Glutamatergic neuron (in vitro differentiated cells): ENCODE measurements around the gene GLI3. TPM values are rescaled to one million over a fixed set of nuclear protein-coding genes. Genes with fewer than 3 reads are reported as not detected.

ENCODE experiments used
- DNase-seq: peaks from one replicate; pipeline ENCODE4 v3.0.0; 2022
- H3K27ac Mint-ChIP-seq: one replicate; pipeline ENCODE4 v1.8.0; 2020; ENCODE audit warnings: mild to moderate bottlenecking, mixed read lengths, inconsistent platforms; ENCODE audit not compliant: unreplicated experiment
- H3K27me3 Mint-ChIP-seq: one replicate; pipeline ENCODE4 v1.8.0; 2020; ENCODE audit warnings: mild to moderate bottlenecking, moderate library complexity, mixed read lengths, inconsistent platforms; ENCODE audit not compliant: unreplicated experiment
- H3K36me3 Mint-ChIP-seq: one replicate; pipeline ENCODE4 v1.8.0; 2020; ENCODE audit warnings: mild to moderate bottlenecking, mixed read lengths, inconsistent platforms; ENCODE audit not compliant: unreplicated experiment
- H3K4me1 Mint-ChIP-seq: one replicate; pipeline ENCODE4 v1.8.0; 2020; ENCODE audit warnings: mild to moderate bottlenecking, low read depth, mixed read lengths, inconsistent platforms; ENCODE audit not compliant: unreplicated experiment
- H3K4me3 Mint-ChIP-seq: one replicate; pipeline ENCODE4 v1.8.0; 2020; ENCODE audit warnings: mild to moderate bottlenecking, mixed read lengths, inconsistent platforms; ENCODE audit not compliant: unreplicated experiment
- H3K9me3 Mint-ChIP-seq: one replicate; pipeline ENCODE4 v1.8.0; 2020; ENCODE audit warnings: mild to moderate bottlenecking, moderate library complexity, mixed read lengths, inconsistent platforms; ENCODE audit not compliant: unreplicated experiment
- CTCF ChIP-seq: fragments of 200-600 bp; sonication (generic); IDR thresholded peaks from one replicate; pipeline ENCODE4 v1.5.0; 2021; ENCODE audit not compliant: partially characterized antibody, unreplicated experiment
- total RNA-seq: library from RNA; stranded (reverse); fragmentation: NEBNext Ultra II Directional; extraction: Animal tissue kit (Norgen Biotek cat#: 25700); gene quantifications from one replicate; pipeline ENCODE4 v1.2.1, GENCODE V29; 2021; ENCODE audit not compliant: unreplicated experiment

Gene GLI3
- total RNA-seq, 1 donor from 2014 or later = 2.9 TPM

GRCh38 chr7:42262964-42263363 is 26.0 kb upstream of the GLI3 start:
- Mint-ChIP-seq H3K36me3 (no peaks in the 10 kb centered on the region), H3K4me3 (no peak overlapping the region), H3K4me1 (peaks cover 5% of the 10 kb centered on the region), H3K9me3 (peaks cover 2% of the 10 kb centered on the region), H3K27ac (no peak overlapping the region), H3K27me3 (peaks cover 2% of the 10 kb centered on the region)
- DNase-seq = peak; percentile 44
- TF ChIP-seq CTCF = no peak

DNA sequence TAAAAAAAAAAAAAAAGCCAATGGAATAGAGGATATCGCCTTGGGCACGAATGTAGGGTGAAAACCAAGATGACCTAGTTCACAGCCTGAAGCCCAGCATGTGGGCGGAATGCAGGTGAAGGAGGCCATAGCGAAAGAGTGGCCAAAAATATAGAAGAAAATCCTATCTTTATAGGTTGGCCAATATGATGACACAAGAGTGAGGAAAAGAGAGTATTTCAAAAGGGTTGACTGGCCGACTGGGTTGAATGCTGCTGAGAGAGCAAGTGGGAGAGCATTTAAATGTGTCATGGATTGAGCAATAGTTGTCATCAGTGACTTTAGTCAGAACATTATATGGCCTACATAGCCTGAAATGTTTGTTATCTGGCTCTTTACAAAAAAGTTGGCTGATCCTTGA is 17.2 kb upstream of the GLI3 start:
- no peaks in the 10 kb centered on the region for H3K9me3 Mint-ChIP-seq
- no peaks in the 10 kb centered on the region for H3K36me3 Mint-ChIP-seq
- no peak overlapping the region for H3K4me3 Mint-ChIP-seq
- H3K4me1 Mint-ChIP-seq = no peaks in the 10 kb centered on the region
- no peaks in the 10 kb centered on the region for H3K27me3 Mint-ChIP-seq
- DNase-seq = no peak
- no peak overlapping the region for H3K27ac Mint-ChIP-seq
- TF ChIP-seq CTCF = no peak

GRCh38 chr7:42253316-42253715 is 16.3 kb upstream of the GLI3 start:
- TF ChIP-seq CTCF = no peak

DNA sequence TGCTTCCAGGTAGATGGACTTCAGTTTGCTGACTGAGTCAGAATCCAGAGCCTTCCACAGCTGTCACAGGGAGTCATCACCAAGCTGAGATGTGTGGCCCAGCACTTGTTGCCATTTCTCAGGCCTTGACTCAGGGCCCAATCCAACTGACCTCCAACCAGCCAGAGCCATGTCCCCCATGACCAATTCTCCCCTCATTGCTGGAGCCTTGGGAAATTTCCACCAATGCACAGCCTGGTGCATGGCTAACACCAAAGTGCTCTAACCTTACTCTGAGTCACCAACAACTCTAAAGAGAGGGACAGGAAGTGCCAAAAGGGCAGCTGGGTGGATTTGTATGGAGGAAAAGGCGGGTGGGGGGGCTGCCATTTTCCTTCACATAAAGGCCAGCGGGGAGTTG is 13.4 kb upstream of the GLI3 start:
- Mint-ChIP-seq H3K36me3 (no peaks in the 10 kb centered on the region), H3K27ac (no peak overlapping the region), H3K4me3 (no peak overlapping the region), H3K27me3 (no peaks in the 10 kb centered on the region), H3K9me3 (no peaks in the 10 kb centered on the region), H3K4me1 (no peaks in the 10 kb centered on the region)
- DNase-seq = no peak
- TF ChIP-seq CTCF = no peak

More at GRCh38 chr7:42253316-42253715, 16.3 kb upstream of the GLI3 start:
- Mint-ChIP-seq H3K9me3 (no peaks in the 10 kb centered on the region), H3K27ac (no peak overlapping the region), H3K36me3 (no peaks in the 10 kb centered on the region), H3K4me3 (no peak overlapping the region), H3K4me1 (no peaks in the 10 kb centered on the region), H3K27me3 (no peaks in the 10 kb centered on the region)
- no peak for DNase-seq

GRCh38 chr7:42248579-42248978 is 11.6 kb upstream of the GLI3 start:
- Mint-ChIP-seq H3K36me3 (no peaks in the 10 kb centered on the region), H3K9me3 (no peaks in the 10 kb centered on the region), H3K4me1 (no peaks in the 10 kb centered on the region), H3K27me3 (no peaks in the 10 kb centered on the region), H3K4me3 (no peak overlapping the region), H3K27ac (no peak overlapping the region)
- TF ChIP-seq CTCF = no peak
- no peak for DNase-seq
